OCI-LY3 (cell line): ENCODE measurements around the gene SHTN1.

Source experiments
- EZH2phosphoT487 ChIP-seq: fragments of 200-600 bp; shearing (Covaris generic); IDR thresholded peaks from 2 replicates; pipeline ENCODE4 v1.6.1; 2018; ENCODE audit warnings: antibody characterized with exemption, mixed run types, low read depth
- TF ChIP-seq, protein P1 (sequence below): fragments of 200-600, 300-600 bp; sonication (generic); IDR thresholded peaks from 2 replicates; pipeline ENCODE4 v1.5.1; 2014; ENCODE audit warnings: antibody characterized with exemption, low read length, low read depth

DNA sequence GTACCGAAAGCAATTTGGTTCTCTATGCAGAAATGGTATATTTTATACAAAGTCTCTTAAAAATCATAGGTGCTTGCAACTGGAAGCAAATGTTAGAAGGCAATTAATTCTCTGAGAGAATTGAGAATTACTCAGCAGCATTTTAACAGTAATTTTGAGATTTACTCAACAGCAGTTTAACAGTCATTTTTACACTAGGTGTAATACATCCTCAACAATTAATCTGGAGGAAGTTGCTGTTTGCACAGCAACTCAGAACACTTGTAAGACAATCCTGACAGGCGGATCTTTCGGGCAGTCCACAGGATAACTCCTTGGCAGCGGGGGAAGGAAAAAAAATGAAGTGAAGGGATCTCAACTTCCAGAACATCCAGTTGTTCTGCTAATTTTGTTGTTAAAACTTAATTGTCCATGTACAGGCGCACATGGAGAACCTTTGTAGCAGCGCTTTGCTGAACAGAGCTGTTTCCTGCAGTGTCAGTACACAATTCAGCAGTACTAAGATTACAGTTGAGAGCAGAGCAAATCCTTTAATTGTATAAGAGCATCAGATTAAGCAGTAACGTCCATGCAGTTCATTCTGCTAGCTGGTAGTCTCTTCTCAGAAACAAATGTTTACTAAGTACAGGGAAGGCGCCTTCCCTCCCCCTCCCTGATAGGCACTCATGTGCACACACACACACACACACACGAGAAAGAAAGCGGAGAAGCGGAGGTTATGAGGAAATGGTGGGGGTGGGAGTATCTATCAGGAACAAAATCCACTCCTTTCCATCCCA is 111.9 kb downstream of the SHTN1 start:
- TF ChIP-seq, protein P1, sequence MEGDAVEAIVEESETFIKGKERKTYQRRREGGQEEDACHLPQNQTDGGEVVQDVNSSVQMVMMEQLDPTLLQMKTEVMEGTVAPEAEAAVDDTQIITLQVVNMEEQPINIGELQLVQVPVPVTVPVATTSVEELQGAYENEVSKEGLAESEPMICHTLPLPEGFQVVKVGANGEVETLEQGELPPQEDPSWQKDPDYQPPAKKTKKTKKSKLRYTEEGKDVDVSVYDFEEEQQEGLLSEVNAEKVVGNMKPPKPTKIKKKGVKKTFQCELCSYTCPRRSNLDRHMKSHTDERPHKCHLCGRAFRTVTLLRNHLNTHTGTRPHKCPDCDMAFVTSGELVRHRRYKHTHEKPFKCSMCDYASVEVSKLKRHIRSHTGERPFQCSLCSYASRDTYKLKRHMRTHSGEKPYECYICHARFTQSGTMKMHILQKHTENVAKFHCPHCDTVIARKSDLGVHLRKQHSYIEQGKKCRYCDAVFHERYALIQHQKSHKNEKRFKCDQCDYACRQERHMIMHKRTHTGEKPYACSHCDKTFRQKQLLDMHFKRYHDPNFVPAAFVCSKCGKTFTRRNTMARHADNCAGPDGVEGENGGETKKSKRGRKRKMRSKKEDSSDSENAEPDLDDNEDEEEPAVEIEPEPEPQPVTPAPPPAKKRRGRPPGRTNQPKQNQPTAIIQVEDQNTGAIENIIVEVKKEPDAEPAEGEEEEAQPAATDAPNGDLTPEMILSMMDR = no peak
- no peak for TF ChIP-seq EZH2phosphoT487
